IPS-NIHi7 (cell line): ENCODE results near the gene CCDC127.

ENCODE experiments used
- DNase-seq: peaks from one replicate; pipeline ENCODE4 v3.0.0; 2012; ENCODE audit warnings: mixed read lengths; ENCODE audit errors: extremely low spot score

CCDC127 gene

GRCh38 chr5:189486-189885 is 28.5 kb downstream of the CCDC127 start:
- no peak for DNase-seq

DNA sequence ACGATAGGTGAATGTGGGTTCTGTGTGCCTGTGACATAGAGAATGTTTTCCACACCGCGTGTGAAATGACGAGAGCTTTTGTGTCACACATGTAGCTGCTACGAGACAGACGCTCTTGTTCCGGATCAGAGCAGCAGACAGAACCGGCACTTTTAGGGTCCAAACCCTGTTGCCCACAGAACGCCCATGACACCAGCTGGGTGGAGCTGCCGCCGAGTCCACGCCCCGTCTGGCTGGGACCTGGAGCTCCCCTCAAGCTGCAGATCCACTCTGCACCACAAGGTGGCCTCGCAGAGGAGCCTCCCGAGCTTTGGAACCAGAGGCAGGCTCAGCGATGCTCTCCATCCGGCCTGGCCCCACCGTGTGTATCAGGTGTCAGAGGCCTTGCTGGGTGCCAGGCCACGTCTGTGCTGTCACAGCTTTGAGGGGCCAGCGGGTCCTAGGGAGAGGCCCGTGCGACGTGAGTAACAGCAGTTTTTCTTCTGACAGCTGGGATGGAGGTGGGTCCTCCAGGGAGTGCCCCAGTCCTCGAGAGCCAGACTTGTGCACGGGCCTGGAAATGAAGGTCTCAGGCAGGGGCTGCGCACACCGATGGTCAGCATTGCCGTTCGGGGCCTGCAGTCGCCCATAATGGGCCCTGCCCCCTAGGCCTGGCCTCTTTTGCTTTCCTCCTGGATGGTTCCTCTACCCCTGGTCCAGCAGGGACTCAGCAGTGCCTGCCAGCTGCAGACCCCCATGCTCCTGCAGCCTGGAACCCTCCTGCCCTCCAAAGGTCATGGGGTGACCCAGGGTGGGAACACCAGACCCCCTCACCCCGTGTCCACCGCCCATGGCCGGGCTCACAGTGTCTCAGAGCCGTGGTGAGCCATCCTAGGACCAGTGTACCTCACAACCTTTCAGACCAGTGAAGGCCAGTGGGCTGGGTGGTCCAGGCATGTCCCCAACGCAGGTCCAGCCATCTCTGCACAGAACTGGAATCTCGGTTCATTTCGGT is 29.2 kb downstream of the CCDC127 start:
- peak; percentile 98 for DNase-seq

GRCh38 chr5:187617-188451 is 30.1 kb downstream of the CCDC127 start:
- no peak for DNase-seq

GRCh38 chr5:187042-187431 is 30.9 kb downstream of the CCDC127 start:
- DNase-seq: no peak

- no peak for DNase-seq
Observed at GRCh38 chr5:186091-187041, 31.6 kb downstream of the CCDC127 start.

GRCh38 chr5:185095-186070 is 32.6 kb downstream of the CCDC127 start:
- DNase-seq: no peak

DNA sequence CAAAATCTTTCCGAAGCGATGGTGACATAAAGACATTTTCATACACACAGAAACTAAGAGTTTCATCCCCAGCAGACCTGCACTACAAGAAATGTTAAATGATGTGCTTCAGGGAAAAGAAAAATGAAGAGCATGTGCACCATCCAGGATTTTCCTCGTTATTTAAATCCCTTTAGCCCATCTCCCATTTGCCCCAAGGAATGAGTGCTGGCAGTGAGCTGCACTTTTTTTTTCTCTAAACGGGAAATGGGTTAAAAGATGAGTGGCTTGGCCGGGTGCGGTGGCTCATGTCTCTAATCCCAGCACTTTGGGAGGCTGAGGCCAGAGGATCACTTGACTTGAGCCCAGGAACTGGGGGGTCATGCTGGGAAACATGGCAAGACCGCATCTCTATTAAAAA is 33.5 kb downstream of the CCDC127 start:
- no peak for DNase-seq

- no peak for DNase-seq
Observed at GRCh38 chr5:182126-182525, 35.8 kb downstream of the CCDC127 start.

DNA sequence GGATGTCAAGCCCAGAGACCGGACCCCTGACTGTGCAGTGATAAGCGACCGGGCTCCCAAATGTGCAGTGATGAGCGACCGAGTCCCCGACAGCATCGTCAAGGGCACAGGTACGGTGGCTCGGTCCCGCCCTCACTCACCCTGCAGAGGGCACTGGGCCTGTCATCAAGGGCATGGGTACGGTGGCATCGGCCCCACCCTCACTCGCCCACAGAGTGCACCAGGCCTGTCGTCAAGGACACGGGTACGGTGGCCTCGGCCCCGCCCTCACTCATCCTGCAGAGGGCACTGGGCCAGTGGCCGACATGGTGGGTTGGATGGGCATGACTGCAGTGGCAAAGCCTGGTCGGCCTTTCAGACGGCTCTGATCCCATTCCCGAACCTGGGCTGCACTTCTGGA is 36.4 kb downstream of the CCDC127 start:
- no peak for DNase-seq

GRCh38 chr5:181160-181559 is 36.8 kb downstream of the CCDC127 start:
- no peak for DNase-seq

- DNase-seq: peak; percentile 40
Observed at GRCh38 chr5:180286-180918, 37.6 kb downstream of the CCDC127 start.

- no peak for DNase-seq
Observed at GRCh38 chr5:179401-179800, 38.6 kb downstream of the CCDC127 start.

DNA sequence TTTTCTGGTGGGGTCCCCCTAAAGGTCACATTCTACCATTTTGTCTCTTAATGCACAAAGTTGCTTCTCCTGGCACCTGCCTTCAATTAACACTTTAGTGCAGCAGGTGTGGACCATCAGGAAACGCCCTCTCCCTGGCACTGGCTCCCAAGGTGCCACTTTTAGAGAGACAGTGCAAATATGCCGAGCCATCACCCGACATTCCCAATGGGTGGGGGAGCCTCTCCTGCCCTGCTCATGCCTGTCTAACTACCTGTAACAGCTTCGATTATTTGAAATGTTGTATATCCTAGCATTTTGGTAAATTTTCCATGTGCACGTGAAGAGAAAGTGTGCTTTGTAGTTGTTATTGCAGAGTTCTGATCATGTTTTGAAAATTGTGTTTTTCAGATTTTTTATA is 39.8 kb downstream of the CCDC127 start:
- DNase-seq: no peak

DNA sequence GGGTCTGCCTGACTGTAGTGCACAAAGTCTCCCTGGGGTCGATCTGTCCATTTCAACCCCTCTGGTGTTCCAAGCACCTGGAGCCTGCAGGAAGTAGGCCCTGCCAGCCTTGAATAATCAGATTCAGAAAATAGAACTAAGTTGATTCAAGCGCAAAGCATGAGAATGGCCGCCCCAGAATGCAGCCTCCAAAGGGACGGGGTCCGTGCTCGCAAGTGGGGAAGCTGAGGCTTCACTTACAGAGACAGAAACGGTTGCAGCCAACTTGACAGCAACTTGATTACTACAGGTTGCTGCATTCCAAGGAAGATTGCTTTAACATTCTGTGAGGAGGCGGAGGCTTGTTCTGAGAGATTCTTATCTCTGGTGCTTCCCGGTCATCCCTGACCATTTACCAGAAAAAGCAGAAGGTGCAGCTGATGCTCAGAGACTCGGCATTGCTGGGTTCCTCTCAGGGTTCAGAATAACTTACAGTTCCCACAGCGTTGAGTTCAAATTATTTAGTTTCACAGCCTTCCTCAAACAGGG is 41.6 kb downstream of the CCDC127 start:
- no peak for DNase-seq

GRCh38 chr5:174876-175465 is 43.0 kb downstream of the CCDC127 start:
- no peak for DNase-seq

DNA sequence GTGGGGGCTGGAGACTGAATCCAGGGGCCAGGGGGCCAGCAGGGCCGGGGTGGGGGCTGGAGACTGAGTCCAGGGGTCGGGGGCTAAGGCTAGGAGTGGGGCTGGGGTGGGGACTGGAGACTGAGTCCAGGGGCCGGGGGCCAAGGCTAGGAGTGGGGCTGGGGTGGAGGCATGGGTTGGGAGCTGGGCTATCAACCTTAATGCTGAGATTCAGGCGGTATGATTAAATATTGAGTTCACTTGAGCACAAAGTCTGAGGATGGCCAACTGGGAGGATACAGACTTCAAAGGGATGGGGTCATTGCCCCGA is 43.7 kb downstream of the CCDC127 start:
- DNase-seq: no peak

DNA sequence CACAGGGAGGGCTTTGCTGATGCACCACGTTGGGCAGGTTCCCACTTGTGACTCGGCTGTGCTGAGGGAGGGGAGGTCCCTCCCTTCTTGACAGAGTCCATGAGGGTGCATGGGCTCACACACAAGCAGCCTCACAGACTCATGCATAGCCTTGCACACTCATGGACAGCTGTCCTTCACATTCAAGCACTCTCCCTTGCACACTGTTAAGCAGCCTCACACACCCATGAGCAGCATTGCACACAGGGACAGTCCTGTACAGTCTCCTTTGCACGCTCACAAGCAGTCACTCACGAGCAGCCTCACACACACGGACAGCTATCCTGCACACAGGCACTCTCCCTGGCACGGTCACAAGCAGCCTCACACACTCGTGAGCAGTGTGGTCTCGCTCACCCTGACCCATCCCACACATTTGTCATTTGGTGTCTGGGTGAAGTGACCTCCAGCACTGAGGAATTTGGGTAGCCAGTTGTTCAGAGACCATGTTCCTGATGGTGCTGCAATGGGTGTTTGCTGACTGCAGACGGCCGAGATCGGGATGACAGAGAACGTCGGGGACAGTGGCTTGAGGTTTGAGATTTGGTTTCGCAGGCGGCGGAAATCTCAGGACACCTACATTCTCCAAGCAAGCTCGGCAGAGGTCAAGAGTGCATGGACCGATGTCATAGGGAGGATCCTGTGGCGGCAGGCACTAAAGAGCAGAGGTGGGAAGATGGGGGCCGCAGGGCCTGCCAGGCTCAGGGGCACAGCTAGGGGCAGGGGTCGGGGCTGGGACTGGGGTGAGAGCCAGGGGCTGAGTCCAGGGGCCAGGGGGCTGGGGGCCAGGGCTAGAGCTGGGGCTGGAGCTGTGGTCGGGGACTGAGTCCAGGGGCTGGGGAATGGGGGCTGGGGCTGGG is 44.3 kb downstream of the CCDC127 start:
- DNase-seq: no peak

GRCh38 chr5:172841-173251 is 45.1 kb downstream of the CCDC127 start:
- DNase-seq: no peak
